IMR-90 (cell line): ENCODE measurements around the gene FARP1. TPM values are rescaled to one million over a fixed set of nuclear protein-coding genes. Genes with fewer than 3 reads are reported as not detected.

Experiments
- ATAC-seq: fragments of 200-7000 bp; cut with Tn5 transposase; 2 replicates; pipeline ENCODE4 v1.9.1; 2020; ENCODE audit warnings: low read depth, mild to moderate bottlenecking, moderate library complexity
- BruUV-seq: library from RNA; stranded (reverse); fragments of 400-500 nt; replicated peaks from 2 replicates; lab custom pipeline; 2021; lab: Mats Ljungman, UMichigan
- CTCF ChIA-PET: fragments of 300-600 bp; formaldehyde crosslinking; extraction: SDS; loops from one replicate; lab custom pipeline; 2021; ENCODE audit warnings: antibody characterized with exemption; lab: Yijun Ruan, JAX
- POLR2A ChIA-PET: fragments of 300-600 bp; sonication (Branson Sonifier 250); formaldehyde crosslinking; loops from one replicate; lab custom pipeline; 2022; ENCODE audit warnings: antibody characterized with exemption; ENCODE audit not compliant: unreplicated experiment; lab: Charles Lee
- DNase-seq: peaks from one replicate; pipeline ENCODE4 v3.0.0; 2013
- H2AFZ ChIP-seq: replicated peaks from 2 replicates; pipeline ENCODE3; 2013; ENCODE audit warnings: low read length, mild to moderate bottlenecking; ENCODE audit not compliant: poor library complexity
- H2AK5ac ChIP-seq: 2 replicates; pipeline ENCODE4 v1.6.1; 2013; ENCODE audit warnings: low read depth, low read length, inconsistent platforms
- H2AK9ac ChIP-seq: replicated peaks from 2 replicates; pipeline ENCODE3; 2013; ENCODE audit warnings: mild to moderate bottlenecking, low read depth, low read length, moderate library complexity; ENCODE audit not compliant: poor library complexity
- H2BK120ac ChIP-seq: 2 replicates; pipeline ENCODE4 v1.6.1; 2013; ENCODE audit warnings: low read depth, low read length, inconsistent platforms
- H2BK15ac ChIP-seq: 3 replicates; pipeline ENCODE4 v1.6.1; 2013; ENCODE audit warnings: low read depth, low read length, inconsistent platforms
- H2BK20ac ChIP-seq: 2 replicates; pipeline ENCODE4 v1.6.1; 2013; ENCODE audit warnings: low read depth, mild to moderate bottlenecking, inconsistent platforms, low read length, moderate library complexity
- H2BK5ac ChIP-seq: 2 replicates; pipeline ENCODE4 v1.6.1; 2013; ENCODE audit warnings: mild to moderate bottlenecking, low read depth, low read length, inconsistent platforms; ENCODE audit not compliant: poor library complexity, severe bottlenecking
- H3K14ac ChIP-seq: replicated peaks from 2 replicates; pipeline ENCODE4 v1.6.1; 2013; ENCODE audit warnings: low read depth, low read length, inconsistent platforms
- H3K18ac ChIP-seq: 2 replicates; pipeline ENCODE4 v1.6.1; 2013; ENCODE audit warnings: low read depth, low read length, control low read depth
- H3K23ac ChIP-seq: 2 replicates; pipeline ENCODE4 v1.6.1; 2013; ENCODE audit warnings: low read depth, low read length, inconsistent platforms
- H3K27ac ChIP-seq: 2 replicates; pipeline ENCODE4 v1.5.1; 2013; ENCODE audit warnings: mild to moderate bottlenecking, control low read depth, low read length; ENCODE audit not compliant: insufficient read depth
- H3K27me3 ChIP-seq: 2 replicates; pipeline ENCODE4 v1.6.1; 2013; ENCODE audit warnings: low read length; ENCODE audit not compliant: control insufficient read depth, insufficient read depth
- H3K36me3 ChIP-seq: 2 replicates; pipeline ENCODE4 v1.6.1; 2013; ENCODE audit warnings: low read length, mixed read lengths; ENCODE audit not compliant: control insufficient read depth, insufficient read depth
- H3K4ac ChIP-seq: 2 replicates; pipeline ENCODE4 v1.6.1; 2013; ENCODE audit warnings: low read depth, low read length, inconsistent platforms
- H3K4me1 ChIP-seq: 2 replicates; pipeline ENCODE4 v1.6.1; 2013; ENCODE audit warnings: low read length, mixed read lengths; ENCODE audit not compliant: control insufficient read depth, insufficient read depth
- H3K4me2 ChIP-seq: 2 replicates; pipeline ENCODE4 v1.6.1; 2013; ENCODE audit warnings: low read depth, mild to moderate bottlenecking, control low read depth, low read length, moderate library complexity
- H3K4me3 ChIP-seq: 2 replicates; pipeline ENCODE4 v1.5.1; 2013; ENCODE audit warnings: low read depth, mild to moderate bottlenecking, control low read depth, low read length, moderate library complexity; ENCODE audit not compliant: insufficient read depth
- H3K56ac ChIP-seq: 2 replicates; pipeline ENCODE4 v1.6.1; 2013; ENCODE audit warnings: low read length, inconsistent platforms; ENCODE audit not compliant: insufficient read depth; ENCODE audit errors: extremely low read depth
- H3K79me1 ChIP-seq, 2 experiments: 2 replicates each; pipeline ENCODE4 v1.6.1; 2013; ENCODE audit warnings: low read length in 2 of 2, inconsistent platforms in 1 of 2, low read depth in 1 of 2
- H3K9ac ChIP-seq: 2 replicates; pipeline ENCODE4 v1.6.1; 2013; ENCODE audit warnings: low read depth, low read length, control low read depth
- H3K9me1 ChIP-seq: 2 replicates; pipeline ENCODE4 v1.6.1; 2013; ENCODE audit warnings: low read length, inconsistent platforms; ENCODE audit not compliant: insufficient read depth
- H3K9me3 ChIP-seq: 2 replicates; pipeline ENCODE4 v1.6.1; 2013; ENCODE audit warnings: low read length; ENCODE audit not compliant: control insufficient read depth, insufficient read depth
- H4K20me1 ChIP-seq: 2 replicates; pipeline ENCODE4 v1.6.1; 2013; ENCODE audit warnings: low read length, inconsistent platforms; ENCODE audit not compliant: insufficient read depth
- H4K5ac ChIP-seq: 2 replicates; pipeline ENCODE4 v1.6.1; 2013; ENCODE audit warnings: mild to moderate bottlenecking, low read depth, low read length, control low read depth
- H4K8ac ChIP-seq, 2 experiments: 2 replicates each; pipeline ENCODE4 v1.6.1; 2013; ENCODE audit warnings: low read depth in 2 of 2, low read length in 2 of 2, control low read depth in 1 of 2, inconsistent platforms in 1 of 2
- H4K91ac ChIP-seq: 2 replicates; pipeline ENCODE4 v1.6.1; 2013; ENCODE audit warnings: low read depth, low read length, inconsistent platforms; ENCODE audit not compliant: insufficient read depth
- CEBPB ChIP-seq: IDR thresholded peaks from 2 replicates; pipeline ENCODE4 v1.6.1; 2012; ENCODE audit warnings: low read depth, low read length, improper control_type of control experiment
- MAFK ChIP-seq: IDR thresholded peaks from 2 replicates; pipeline ENCODE4 v1.6.1; 2012; ENCODE audit warnings: low read depth, low read length, improper control_type of control experiment
- RCOR1 ChIP-seq: IDR thresholded peaks from 2 replicates; pipeline ENCODE4 v1.6.1; 2012; ENCODE audit warnings: mild to moderate bottlenecking, low read length, improper control_type of control experiment; ENCODE audit not compliant: insufficient replicate concordance
- RFX5 ChIP-seq: IDR thresholded peaks from 2 replicates; pipeline ENCODE4 v1.8.0; 2012; ENCODE audit warnings: low read depth, mild to moderate bottlenecking, low read length, moderate library complexity
- USF2 ChIP-seq: fragments of 150-350 bp; IDR thresholded peaks from 2 replicates; pipeline ENCODE4 v1.6.1; 2017; ENCODE audit warnings: mild to moderate bottlenecking, antibody characterized with exemption, low read length, low read depth
- WGBS, 2 experiments: methylation state at CpG; one replicate each; pipeline versions ENCODE4 v1.1.5 to v1.1.7; 2013; ENCODE audit warnings: missing lambda C conversion rate in 2 of 2; ENCODE audit not compliant: insufficient read length in 1 of 2; ENCODE audit errors: extremely low coverage in 2 of 2; 5-methylcytosine and 5-hydroxymethylcytosine counted together
- dilution Hi-C: fragments of 300-500 bp; cut with HindIII; formaldehyde crosslinking; loops from one replicate; pipeline ENCODE4 v1.14.3; 2018; ENCODE audit warnings: low sequenced_read_pairs; ENCODE audit not compliant: unreplicated experiment
- in situ Hi-C: fragments of 300-500 bp; cut with MboI; formaldehyde crosslinking; loops from 3 replicates; pipeline ENCODE4 v1.14.3; 2019; ENCODE audit warnings: low sequenced_read_pairs, inconsistent platforms, mixed read lengths
- intact Hi-C: fragments of 100-400 bp; cut with micrococcal nuclease; formaldehyde crosslinking; loops from 2 replicates; pipeline ENCODE4 v1.10.0; 2022
- polyA plus RNA-seq, 3 experiments: library from polyadenylated mRNA; depleted of rRNA; stranded (reverse); fragments of >200 nt; gene quantifications; 2 replicates each; pipeline ENCODE4 v1.2.3, GENCODE V29; 2012; ENCODE audit warnings: low replicate concordance in 1 of 3
- total RNA-seq: library from RNA; depleted of rRNA; stranded (reverse); fragments of >200 nt; gene quantifications from 2 replicates; pipeline ENCODE4 v1.2.3, GENCODE V29; 2012

Gene FARP1
- total and polyA plus RNA-seq, 2 of the 4 experiments (the other 2 are of a cell fraction): 39.6 to 57.0 TPM

GRCh38 chr13:98496966-98497365 lies 354.1 kb downstream of the FARP1 start:
- Histone ChIP-seq H3K4me1 (peaks cover 14% of the 10 kb centered on the region), H2AK5ac (peak overlapping the region; percentile 9; the same call in 1 of the 2 replicates), H4K91ac (no peak overlapping the region), H3K4ac (no peak overlapping the region), H3K79me1 (peaks cover 50 to 88% of the 10 kb centered on the region in 2 experiments), H3K27ac (no peak overlapping the region), H3K56ac (no peak overlapping the region), H3K4me3 (no peak overlapping the region), H3K9me1 (peaks cover 29% of the 10 kb centered on the region), H3K14ac (peak overlapping the region; percentile 7; the same call in 1 of the 2 replicates), H3K9ac (peak overlapping the region; percentile 33; the same call in 1 of the 2 replicates), H2AFZ (no peak overlapping the region), H4K5ac (peak overlapping the region; percentile 35; the same call in 1 of the 2 replicates), H2BK120ac (no peak overlapping the region), H3K36me3 (peaks cover 8% of the 10 kb centered on the region; the same call in 1 of the 2 replicates), H4K20me1 (peaks cover 67% of the 10 kb centered on the region), H2BK20ac (0 out of 2 replicates have a peak overlapping the region, but pooled peaks have one; percentile 13), H2AK9ac (peak overlapping the region; percentile 5), H3K4me2 (no peak overlapping the region), H4K8ac (no peak overlapping the region), H3K9me3 (no peaks in the 10 kb centered on the region), H2BK5ac (no peak overlapping the region), H3K18ac (peak overlapping the region; percentile 41; the same call in 1 of the 2 replicates), H2BK15ac (no peak overlapping the region), H3K23ac (peak overlapping the region; percentile 77), H3K27me3 (no peaks in the 10 kb centered on the region)
- no peak for ATAC-seq
- no peak for DNase-seq
- intact Hi-C loops: no loop called here
- WGBS, 2 experiments: 69% methylated on average over 3 of the region's 8 CpGs; no CpG with 5 or more reads in 1 of the 2 experiments
- dilution Hi-C loops: no loop called here
- no TSS peak for BruUV-seq
- in situ Hi-C loops: no loop called here
- ChIA-PET POLR2A (no interaction called here), CTCF (no interaction called here)
- TF ChIP-seq MAFK (no peak), RFX5 (no peak), CEBPB (no peak), RCOR1 (no peak), USF2 (no peak)
